ENCODE data around the gene CYP4X1.
A peak's percentile ranks its signal among the peaks of the same experiment; 100 is the strongest.
"Not testable (repeated sequence)": the region's sequence is repeated elsewhere in the genome, so short reads cannot be mapped to it uniquely, and the experiment has no call there.

CYP4X1 gene

DNA sequence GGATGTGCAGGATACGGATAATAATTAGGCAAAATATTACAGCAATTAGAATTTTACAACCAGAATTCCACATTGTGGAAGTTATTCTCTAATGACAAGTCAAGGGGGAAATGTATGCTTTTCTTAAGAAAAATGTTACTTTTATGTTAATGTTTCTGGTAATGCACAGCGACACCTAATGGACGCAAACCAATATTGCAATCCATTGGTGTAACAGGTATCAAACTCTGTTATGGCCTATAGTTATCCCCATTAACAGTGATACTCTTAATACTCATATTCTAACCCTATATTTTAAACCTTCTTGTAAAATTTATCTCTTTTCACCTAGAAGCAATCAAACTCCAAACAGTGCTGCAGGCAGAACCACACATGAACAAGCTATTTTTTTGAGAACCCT is 65.9 kb downstream of the CYP4X1 start:
- peak; percentile 44 for DNase-seq (ENCODE audit: low spot score)

GRCh38 chr1:47091476-47091875 is 68.0 kb downstream of the CYP4X1 start:
- not testable (repeated sequence) for DNase-seq (ENCODE audit: low spot score)

Measured in kidney capillary endothelial cell (primary cell).